ENCODE results near the gene SNRPB. TPM values are rescaled to one million over a fixed set of nuclear protein-coding genes. Genes with fewer than 3 reads are reported as not detected.

Gene SNRPB
- total and polyA plus RNA-seq, 2 of the 13 experiments (the other 11 are each of a cell fraction or from before 2014, with no cell fraction given): 473 to 844 TPM

DNA sequence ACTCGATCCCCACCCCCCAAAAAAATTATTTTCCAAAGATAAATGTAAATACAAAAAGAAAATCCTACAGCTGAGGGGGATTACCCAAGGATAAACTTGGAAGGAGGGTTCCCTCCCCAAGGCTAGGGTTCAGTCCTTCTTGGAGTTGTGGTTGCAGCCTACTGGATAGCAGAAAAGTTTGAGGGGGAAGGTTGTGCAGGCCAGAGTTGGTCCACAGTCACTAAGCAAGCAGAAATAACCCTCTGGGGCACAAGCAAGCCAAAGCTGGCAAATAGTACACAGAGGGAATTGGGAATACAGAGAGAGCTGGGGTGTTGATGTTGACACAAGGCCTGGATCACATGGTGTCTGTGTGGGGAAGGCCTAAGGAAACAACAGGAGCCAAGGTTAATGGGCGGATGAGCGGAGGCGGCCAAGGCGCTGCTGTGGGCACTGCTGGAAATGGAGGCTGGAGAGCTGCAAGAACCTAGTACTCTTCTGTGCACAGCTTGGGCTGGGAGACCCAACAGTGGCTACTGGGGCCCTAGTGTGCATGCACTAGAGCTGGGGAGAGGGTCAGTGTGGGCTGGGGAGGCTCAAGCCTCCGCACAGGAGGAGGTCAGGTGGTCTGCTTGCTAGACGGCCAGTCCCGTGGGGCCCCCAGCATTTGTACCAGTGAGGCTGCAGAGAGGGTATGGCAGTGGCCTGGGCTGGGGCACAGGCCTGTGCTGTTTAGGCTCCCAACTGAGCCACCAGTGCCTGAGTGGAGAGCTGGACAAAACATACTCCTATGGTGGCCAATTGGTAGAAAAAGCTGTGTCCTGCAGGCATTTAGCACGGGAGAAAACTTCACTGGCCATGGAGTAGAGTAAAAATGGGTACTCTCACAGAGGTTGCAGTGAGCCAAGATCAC, 5.5 kb upstream of the SNRPB start (continued):
- TF ChIP-seq MXD3 (CRISPR knock-in tag; IDR thresholded peaks at IDR 0.05): peak; percentile 49; the same call in 1 of the 2 replicates
- TF ChIP-seq, protein P1, sequence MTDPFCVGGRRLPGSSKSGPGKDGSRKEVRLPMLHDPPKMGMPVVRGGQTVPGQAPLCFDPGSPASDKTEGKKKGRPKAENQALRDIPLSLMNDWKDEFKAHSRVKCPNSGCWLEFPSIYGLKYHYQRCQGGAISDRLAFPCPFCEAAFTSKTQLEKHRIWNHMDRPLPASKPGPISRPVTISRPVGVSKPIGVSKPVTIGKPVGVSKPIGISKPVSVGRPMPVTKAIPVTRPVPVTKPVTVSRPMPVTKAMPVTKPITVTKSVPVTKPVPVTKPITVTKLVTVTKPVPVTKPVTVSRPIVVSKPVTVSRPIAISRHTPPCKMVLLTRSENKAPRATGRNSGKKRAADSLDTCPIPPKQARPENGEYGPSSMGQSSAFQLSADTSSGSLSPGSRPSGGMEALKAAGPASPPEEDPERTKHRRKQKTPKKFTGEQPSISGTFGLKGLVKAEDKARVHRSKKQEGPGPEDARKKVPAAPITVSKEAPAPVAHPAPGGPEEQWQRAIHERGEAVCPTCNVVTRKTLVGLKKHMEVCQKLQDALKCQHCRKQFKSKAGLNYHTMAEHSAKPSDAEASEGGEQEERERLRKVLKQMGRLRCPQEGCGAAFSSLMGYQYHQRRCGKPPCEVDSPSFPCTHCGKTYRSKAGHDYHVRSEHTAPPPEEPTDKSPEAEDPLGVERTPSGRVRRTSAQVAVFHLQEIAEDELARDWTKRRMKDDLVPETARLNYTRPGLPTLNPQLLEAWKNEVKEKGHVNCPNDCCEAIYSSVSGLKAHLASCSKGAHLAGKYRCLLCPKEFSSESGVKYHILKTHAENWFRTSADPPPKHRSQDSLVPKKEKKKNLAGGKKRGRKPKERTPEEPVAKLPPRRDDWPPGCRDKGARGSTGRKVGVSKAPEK (CRISPR knock-in tag; IDR thresholded peaks at IDR 0.05; ENCODE audit: borderline replicate concordance): peak; percentile 69; the same call in 1 of the 2 replicates
- TF ChIP-seq CC2D1A (CRISPR knock-in tag; IDR thresholded peaks at IDR 0.05): no peak
- TF ChIP-seq FOXO4 (CRISPR knock-in tag; conservative IDR thresholded peaks at IDR 0.05): no peak
- TF ChIP-seq KIAA2018 (CRISPR knock-in tag; IDR thresholded peaks at IDR 0.05; ENCODE audit: borderline replicate concordance): no peak
- TF ChIP-seq SAP130 (CRISPR knock-in tag; IDR thresholded peaks at IDR 0.05; ENCODE audit: low read depth): peak; percentile 96
- TF ChIP-seq YEATS4 (CRISPR knock-in tag; IDR thresholded peaks at IDR 0.05; ENCODE audit: borderline replicate concordance): no peak
- peak; percentile 92 for TF ChIP-seq ZMYM4 (CRISPR knock-in tag; IDR thresholded peaks at IDR 0.05)
- TF ChIP-seq TOPORS (CRISPR knock-in tag; IDR thresholded peaks at IDR 0.05): no peak
- TF ChIP-seq, protein P2, sequence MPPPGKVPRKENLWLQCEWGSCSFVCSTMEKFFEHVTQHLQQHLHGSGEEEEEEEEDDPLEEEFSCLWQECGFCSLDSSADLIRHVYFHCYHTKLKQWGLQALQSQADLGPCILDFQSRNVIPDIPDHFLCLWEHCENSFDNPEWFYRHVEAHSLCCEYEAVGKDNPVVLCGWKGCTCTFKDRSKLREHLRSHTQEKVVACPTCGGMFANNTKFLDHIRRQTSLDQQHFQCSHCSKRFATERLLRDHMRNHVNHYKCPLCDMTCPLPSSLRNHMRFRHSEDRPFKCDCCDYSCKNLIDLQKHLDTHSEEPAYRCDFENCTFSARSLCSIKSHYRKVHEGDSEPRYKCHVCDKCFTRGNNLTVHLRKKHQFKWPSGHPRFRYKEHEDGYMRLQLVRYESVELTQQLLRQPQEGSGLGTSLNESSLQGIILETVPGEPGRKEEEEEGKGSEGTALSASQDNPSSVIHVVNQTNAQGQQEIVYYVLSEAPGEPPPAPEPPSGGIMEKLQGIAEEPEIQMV (CRISPR knock-in tag; IDR thresholded peaks at IDR 0.05; ENCODE audit: low read depth): peak; percentile 60; the same call in 1 of the 2 replicates
- TF ChIP-seq TSC22D2 (CRISPR knock-in tag; IDR thresholded peaks at IDR 0.05; ENCODE audit: borderline replicate concordance): 0 out of 2 replicates have a peak, but pooled peaks have one; percentile 15
- no peak for TF ChIP-seq JDP2 (CRISPR knock-in tag; IDR thresholded peaks at IDR 0.05; ENCODE audit: borderline replicate concordance)
